Kidney (tissue), 14 donors: ENCODE measurements around the gene NEUROD4. TPM values are rescaled to one million over a fixed set of nuclear protein-coding genes. Genes with fewer than 3 reads are reported as not detected.

Experiments used
- DNase-seq, 5 donors: peaks; one replicate each; pipeline ENCODE4 v3.0.0-alpha.2; 2013 to 2020
- FAIRE-seq: peaks from 2 replicates; lab custom pipeline; 2012; peaks lifted over from hg19 to GRCh38; lab: Jason Lieb, UNC
- H3K27ac ChIP-seq, 2 donors: one replicate each; pipeline ENCODE4 v1.7.0; 2013; ENCODE audit warnings: low read depth in 2 of 2, low read length in 2 of 2, inconsistent platforms in 1 of 2
- H3K27me3 ChIP-seq: one replicate; pipeline ENCODE4 v1.7.1; 2013; ENCODE audit warnings: low read length, inconsistent platforms; ENCODE audit not compliant: control insufficient read depth, insufficient read depth
- H3K36me3 ChIP-seq, 3 donors: one replicate each; pipeline versions ENCODE4 v1.7.0 to v1.7.1; 2013; ENCODE audit warnings: low read length in 3 of 3, control low read depth in 1 of 3, inconsistent platforms in 1 of 3; ENCODE audit not compliant: insufficient read depth in 3 of 3, control insufficient read depth in 2 of 3
- H3K4me1 ChIP-seq, 3 donors: one replicate each; pipeline versions ENCODE4 v1.7.0 to v1.7.1; 2013; ENCODE audit warnings: low read length in 3 of 3, inconsistent platforms in 1 of 3, low read depth in 1 of 3; ENCODE audit not compliant: control insufficient read depth in 2 of 3, insufficient read depth in 2 of 3
- H3K4me3 ChIP-seq, 3 donors: one replicate each; pipeline versions ENCODE4 v1.7.0 to v1.8.1; 2013; ENCODE audit warnings: low read length in 3 of 3, control low read depth in 1 of 3, inconsistent platforms in 1 of 3
- H3K9ac ChIP-seq, 3 donors: one replicate each; pipeline versions ENCODE4 v1.7.0 to v1.7.1; 2013; ENCODE audit warnings: low read length in 3 of 3, control low read depth in 1 of 3, inconsistent platforms in 1 of 3
- H3K9me3 ChIP-seq, 3 donors: one replicate each; pipeline versions ENCODE4 v1.7.0 to v1.7.1; 2013; ENCODE audit warnings: low read length in 3 of 3, control low read depth in 1 of 3, inconsistent platforms in 1 of 3; ENCODE audit not compliant: control insufficient read depth in 2 of 3, insufficient read depth in 1 of 3
- intact Hi-C: fragments of 100-400 bp; cut with DNase I; formaldehyde crosslinking; loops from one replicate; pipeline ENCODE4 v1.11.1; 2022
- polyA plus RNA-seq: library from polyadenylated mRNA; stranded (reverse); fragments of 350-450 nt; fragmentation: Illumina TruSeq; extraction: RNeasy Lipid Tissue Mini Kit (QIAGEN cat#74804); gene quantifications from one replicate; pipeline ENCODE4 v1.2.3, GENCODE V29; 2014; ENCODE audit warnings: low read depth, low replicate concordance; ENCODE audit not compliant: insufficient read depth
- total RNA-seq: library from RNA; stranded (reverse); fragmentation: NEBNext Ultra II Directional; extraction: Animal tissue kit (Norgen Biotek cat#: 25700); gene quantifications from one replicate; pipeline ENCODE4 v1.2.1, GENCODE V29; 2021
- TF ChIP-seq, protein P1 (sequence below): IDR thresholded peaks from 3 replicates; pipeline ENCODE4 v1.5.1; 2012; ENCODE audit warnings: mild to moderate bottlenecking, moderate library complexity, borderline replicate concordance; ENCODE audit not compliant: insufficient read depth; ENCODE audit errors: extremely low read depth
- donor health status: control.
- donor health status: control.
- donor health status: control.
- donor health status: control.
- donor health status: control.
- donor health status: DM: yes; HTN: yes; CAD: no.
- donor health status: Normal renal cell carcinoma (clear cell type).

NEUROD4 gene
- total and polyA plus RNA-seq, 2 donors from 2014 or later, result not detected

DNA sequence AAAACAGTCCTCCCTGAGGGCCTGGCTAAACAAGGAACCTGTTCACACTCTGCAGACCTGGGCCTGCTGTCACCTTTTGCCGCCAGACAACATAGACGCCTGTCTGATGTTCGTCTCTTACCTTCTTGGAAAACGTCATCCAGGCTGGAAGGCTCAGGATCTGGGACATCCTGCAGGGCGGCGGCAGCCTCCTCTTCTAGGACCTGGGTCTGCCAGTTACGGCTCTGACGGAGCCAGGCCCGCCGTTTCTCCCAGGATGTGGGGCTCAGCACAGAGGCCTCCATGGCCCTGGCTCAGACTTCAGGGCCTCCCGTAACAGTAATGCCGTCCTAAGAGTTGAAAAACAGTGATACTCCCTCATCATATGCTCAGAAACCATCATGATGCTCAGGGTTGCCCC is 45.5 kb upstream of the NEUROD4 start:
- FAIRE-seq (no peak), DNase-seq (no peak)
- Histone ChIP-seq H3K9ac (no peak overlapping the region), H3K27me3 (no peaks in the 10 kb centered on the region), H3K4me3 (no peak overlapping the region), H3K4me1 (no peaks in the 10 kb centered on the region), H3K36me3 (no peaks in the 10 kb centered on the region), H3K27ac (no peak overlapping the region), H3K9me3 (no peaks in the 10 kb centered on the region)
- intact Hi-C loops, result no loop called here
- TF ChIP-seq, protein P1, sequence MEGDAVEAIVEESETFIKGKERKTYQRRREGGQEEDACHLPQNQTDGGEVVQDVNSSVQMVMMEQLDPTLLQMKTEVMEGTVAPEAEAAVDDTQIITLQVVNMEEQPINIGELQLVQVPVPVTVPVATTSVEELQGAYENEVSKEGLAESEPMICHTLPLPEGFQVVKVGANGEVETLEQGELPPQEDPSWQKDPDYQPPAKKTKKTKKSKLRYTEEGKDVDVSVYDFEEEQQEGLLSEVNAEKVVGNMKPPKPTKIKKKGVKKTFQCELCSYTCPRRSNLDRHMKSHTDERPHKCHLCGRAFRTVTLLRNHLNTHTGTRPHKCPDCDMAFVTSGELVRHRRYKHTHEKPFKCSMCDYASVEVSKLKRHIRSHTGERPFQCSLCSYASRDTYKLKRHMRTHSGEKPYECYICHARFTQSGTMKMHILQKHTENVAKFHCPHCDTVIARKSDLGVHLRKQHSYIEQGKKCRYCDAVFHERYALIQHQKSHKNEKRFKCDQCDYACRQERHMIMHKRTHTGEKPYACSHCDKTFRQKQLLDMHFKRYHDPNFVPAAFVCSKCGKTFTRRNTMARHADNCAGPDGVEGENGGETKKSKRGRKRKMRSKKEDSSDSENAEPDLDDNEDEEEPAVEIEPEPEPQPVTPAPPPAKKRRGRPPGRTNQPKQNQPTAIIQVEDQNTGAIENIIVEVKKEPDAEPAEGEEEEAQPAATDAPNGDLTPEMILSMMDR, result no peak

- intact Hi-C loops, result no loop called here
- H3K4me1 ChIP-seq, result no peaks in the 10 kb centered on the region
- no peak for DNase-seq
- no peak overlapping the region for H3K4me3 ChIP-seq
- no peak overlapping the region for H3K9ac ChIP-seq
- H3K27me3 ChIP-seq, result no peaks in the 10 kb centered on the region
- no peak overlapping the region for H3K27ac ChIP-seq
- TF ChIP-seq, protein P1, result no peak
- H3K9me3 ChIP-seq, result no peaks in the 10 kb centered on the region
- FAIRE-seq, result no peak
- H3K36me3 ChIP-seq, result no peaks in the 10 kb centered on the region
These were observed 44.5 kb upstream of the NEUROD4 start for GRCh38 chr12:54975272-54975671.

DNA sequence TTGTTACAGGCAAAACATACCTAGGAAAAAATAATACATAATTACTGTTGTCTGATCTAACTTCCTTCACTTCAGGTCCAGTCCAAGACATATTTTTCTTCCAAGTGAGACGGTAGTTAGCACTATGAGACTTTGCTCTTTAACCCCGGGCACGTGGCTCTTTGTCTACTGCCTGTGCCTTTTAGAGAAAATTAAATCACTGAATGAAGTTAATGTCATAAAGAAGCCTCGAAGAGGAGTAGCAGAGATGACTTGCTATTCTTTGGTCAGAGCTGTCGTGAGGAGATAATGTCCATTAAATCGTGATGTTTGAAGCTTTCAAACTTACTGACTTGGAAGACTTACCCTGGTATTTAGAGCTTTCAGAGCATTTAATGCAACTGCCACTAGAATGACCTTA is 43.9 kb upstream of the NEUROD4 start:
- peak in 1 of 5 donors; percentile 9 for DNase-seq
- Histone ChIP-seq H3K9ac (no peak overlapping the region), H3K9me3 (no peaks in the 10 kb centered on the region), H3K27me3 (no peaks in the 10 kb centered on the region), H3K27ac (no peak overlapping the region), H3K4me3 (no peak overlapping the region), H3K4me1 (no peaks in the 10 kb centered on the region), H3K36me3 (no peaks in the 10 kb centered on the region)
- TF ChIP-seq, protein P1, result no peak
- intact Hi-C loops, result no loop called here
- no peak for FAIRE-seq

DNA sequence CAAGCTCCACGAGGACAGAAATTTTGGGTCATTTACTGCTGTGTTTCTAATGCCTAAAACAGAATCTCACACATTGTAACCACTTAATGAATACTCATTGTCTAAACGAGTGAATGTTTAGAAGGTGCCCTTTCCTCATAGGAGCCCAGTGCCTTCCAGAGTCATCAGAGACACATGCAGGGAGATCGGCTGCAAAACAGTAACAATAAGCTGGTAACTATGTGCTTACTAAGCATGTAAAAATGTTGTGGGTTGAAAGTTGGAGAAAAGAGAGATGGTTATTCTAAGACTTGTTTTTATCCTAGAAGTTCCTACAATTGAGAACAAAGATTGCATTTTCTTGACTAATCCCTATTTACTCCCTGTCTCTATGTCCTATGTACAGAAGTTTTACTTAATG is 42.6 kb upstream of the NEUROD4 start:
- DNase-seq, result no peak
- Histone ChIP-seq H3K27ac (no peak overlapping the region), H3K4me3 (no peak overlapping the region), H3K36me3 (no peaks in the 10 kb centered on the region), H3K4me1 (no peaks in the 10 kb centered on the region), H3K27me3 (no peaks in the 10 kb centered on the region), H3K9me3 (no peaks in the 10 kb centered on the region), H3K9ac (no peak overlapping the region)
- no peak for FAIRE-seq
- TF ChIP-seq, protein P1, result no peak
- intact Hi-C loops, result no loop called here
